Natural killer cell (primary cell): ENCODE data around the gene TMEM245. TPM values are rescaled to one million over a fixed set of nuclear protein-coding genes. Genes with fewer than 3 reads are reported as not detected.

Source experiments
- ATAC-seq, 3 donors: fragments of 150-1000 bp in 2 of 3; fragments of 200-7000 bp in 1 of 3; cut with Tn5 transposase; 1 replicate in 1 of 3; 2 replicates in 2 of 3; pipeline ENCODE4 v1.10.0; 2021; ENCODE audit warnings: mild to moderate bottlenecking in 2 of 3, moderate library complexity in 2 of 3
- DNase-seq, 2 donors: peaks; one replicate each; pipeline versions ENCODE4 v3.0.0 to v3.0.0-alpha.2; 2013 to 2021; ENCODE audit warnings: mixed read lengths in 1 of 2
- H3K27ac ChIP-seq: one replicate; pipeline ENCODE4 v1.5.1; 2013; ENCODE audit warnings: mild to moderate bottlenecking, low read length
- H3K27me3 ChIP-seq: one replicate; pipeline ENCODE4 v1.6.1; 2013; ENCODE audit warnings: low read length; ENCODE audit not compliant: control insufficient read depth, insufficient read depth
- H3K36me3 ChIP-seq: one replicate; pipeline ENCODE4 v1.6.1; 2013; ENCODE audit warnings: low read length; ENCODE audit not compliant: control insufficient read depth, insufficient read depth
- H3K4me1 ChIP-seq: one replicate; pipeline ENCODE4 v1.6.1; 2013; ENCODE audit warnings: low read length; ENCODE audit not compliant: control insufficient read depth, insufficient read depth
- H3K4me3 ChIP-seq: one replicate; pipeline ENCODE4 v1.5.1; 2013; ENCODE audit warnings: low read length
- H3K9me3 ChIP-seq: one replicate; pipeline ENCODE4 v1.6.1; 2013; ENCODE audit warnings: low read length; ENCODE audit not compliant: control insufficient read depth, insufficient read depth
- H3K27ac Mint-ChIP-seq, 2 donors: one replicate each; pipeline ENCODE4 v1.8.0; 2022; ENCODE audit warnings: mild to moderate bottlenecking in 2 of 2, mixed read lengths in 2 of 2, moderate library complexity in 1 of 2
- H3K27me3 Mint-ChIP-seq, 2 donors: one replicate each; pipeline ENCODE4 v1.8.0; 2022; ENCODE audit warnings: low read depth in 2 of 2, mixed read lengths in 2 of 2
- H3K36me3 Mint-ChIP-seq: one replicate; pipeline ENCODE4 v1.8.0; 2022; ENCODE audit warnings: mixed read lengths
- H3K4me1 Mint-ChIP-seq, 2 donors: one replicate each; pipeline ENCODE4 v1.8.0; 2022; ENCODE audit warnings: mixed read lengths in 2 of 2
- H3K4me3 Mint-ChIP-seq: one replicate; pipeline ENCODE4 v1.8.0; 2022; ENCODE audit warnings: mild to moderate bottlenecking, moderate library complexity, mixed read lengths
- H3K9me3 Mint-ChIP-seq, 2 donors: one replicate each; pipeline ENCODE4 v1.8.0; 2022; ENCODE audit warnings: mixed read lengths in 2 of 2
- CTCF ChIP-seq: fragments of 200-600 bp; IDR thresholded peaks from one replicate; pipeline ENCODE4 v1.8.0; 2022; ENCODE audit warnings: antibody characterized with exemption
- WGBS: methylation state at CpG from one replicate; pipeline ENCODE4 v1.1.7; 2013; ENCODE audit warnings: missing lambda C conversion rate; ENCODE audit not compliant: insufficient coverage; 5-methylcytosine and 5-hydroxymethylcytosine counted together
- intact Hi-C: fragments of 100-400 bp; cut with micrococcal nuclease; formaldehyde crosslinking; loops from one replicate; pipeline ENCODE4 v1.14.2; 2022
- total RNA-seq, 4 donors: library from RNA; stranded (reverse); fragments of 120-200 nt in 1 of 4; gene quantifications; one replicate each; pipeline versions ENCODE4 v1.2.3 to v1.2.4, GENCODE V29; 2013 to 2022

Gene TMEM245
- total RNA-seq, 3 donors from 2014 or later (not counting 1 experiment from before 2014, with no cell fraction given) = 14.5 to 22.5 (median 21.8) TPM

GRCh38 chr9:109013679-109014607 is 105.8 kb downstream of the TMEM245 start:
- peaks cover 15% of the 10 kb centered on the region for H3K4me1 ChIP-seq
- TF ChIP-seq CTCF = no peak
- 44% methylated on average over 16 of the region's 19 CpGs for WGBS
- no peaks in the 10 kb centered on the region for H3K36me3 Mint-ChIP-seq
- no peaks in the 10 kb centered on the region for H3K9me3 Mint-ChIP-seq
- peak overlapping the region; percentile 84 to 90 for H3K27ac Mint-ChIP-seq
- H3K27me3 ChIP-seq = no peaks in the 10 kb centered on the region
- intact Hi-C loops = loop anchor here (1.0 to 2.0 kb wide), 2 partner anchors 79 to 105 kb away; partner anchors contain the start of genes ABITRAM, ELP1 and TMEM245
- no peak for ATAC-seq
- peaks cover 24 to 29% of the 10 kb centered on the region in 2 donors for H3K4me1 Mint-ChIP-seq
- H3K4me3 ChIP-seq = peak overlapping the region; percentile 12
- peak in 1 of 2 donors; percentile 36 for DNase-seq
- H3K27ac ChIP-seq = peak overlapping the region; percentile 50
- H3K9me3 ChIP-seq = no peaks in the 10 kb centered on the region
- H3K36me3 ChIP-seq = peaks cover 1% of the 10 kb centered on the region
- peaks cover 0 to 7% of the 10 kb centered on the region in 2 donors for H3K27me3 Mint-ChIP-seq
- H3K4me3 Mint-ChIP-seq = peak overlapping the region; percentile 86

- H3K9me3 Mint-ChIP-seq = no peaks in the 10 kb centered on the region
- H3K27me3 ChIP-seq = no peaks in the 10 kb centered on the region
- peak; percentile 86 to 90 for DNase-seq
- H3K36me3 Mint-ChIP-seq = no peaks in the 10 kb centered on the region
- H3K4me3 ChIP-seq = peak within 1 kb of the TSS; percentile 51
- H3K27ac ChIP-seq = peak within 1 kb of the TSS; percentile 50
- peaks cover 0 to 7% of the 10 kb centered on the region in 2 donors for H3K27me3 Mint-ChIP-seq
- no peaks in the 10 kb centered on the region for H3K36me3 ChIP-seq
- no peaks in the 10 kb centered on the region for H3K9me3 ChIP-seq
- H3K4me1 Mint-ChIP-seq = peaks cover 24 to 29% of the 10 kb centered on the region in 2 donors
- intact Hi-C loops = loop anchor here (1.0 to 2.0 kb wide), 2 partner anchors 78 to 106 kb away; partner anchors contain the start of genes ABITRAM, ELP1 and TMEM245
- peak within 1 kb of the TSS; percentile 84 to 91 for H3K27ac Mint-ChIP-seq
- WGBS = under 1% methylated on average over 97 of the region's 99 CpGs
- peaks cover 15% of the 10 kb centered on the region for H3K4me1 ChIP-seq
- ATAC-seq = peak; percentile 93 to 99 (median 96)
- TF ChIP-seq CTCF = no peak
- H3K4me3 Mint-ChIP-seq = peak within 1 kb of the TSS; percentile 98
Measured at GRCh38 chr9:109012876-109013678, 106.7 kb downstream of the TMEM245 start, which contains the start of gene CTNNAL1. CTNNAL1 (minus strand) TSS chr9:109013499; CDS start chr9:109013442, 57 bp downstream.

GRCh38 chr9:109012009-109012875 is 107.5 kb downstream of the TMEM245 start:
- Mint-ChIP-seq H3K27me3 (peaks cover 0 to 7% of the 10 kb centered on the region in 2 donors), H3K36me3 (no peaks in the 10 kb centered on the region), H3K9me3 (no peaks in the 10 kb centered on the region), H3K27ac (peak overlapping the region; percentile 73 to 91), H3K4me1 (peaks cover 24 to 29% of the 10 kb centered on the region in 2 donors), H3K4me3 (peak overlapping the region; percentile 98)
- H3K9me3 ChIP-seq = no peaks in the 10 kb centered on the region
- ATAC-seq = peak in 1 of 3 donors; percentile 13
- no peaks in the 10 kb centered on the region for H3K36me3 ChIP-seq
- intact Hi-C loops = loop anchor here (2.0 kb wide), 1 partner anchor 77 kb away; the partner anchor contains the start of genes ABITRAM and ELP1
- H3K4me1 ChIP-seq = peaks cover 15% of the 10 kb centered on the region
- WGBS = 7% methylated on average over 29 of the region's 29 CpGs
- H3K27ac ChIP-seq = no peak overlapping the region
- TF ChIP-seq CTCF = no peak
- peak overlapping the region; percentile 51 for H3K4me3 ChIP-seq
- peak; percentile 21 to 56 for DNase-seq
- H3K27me3 ChIP-seq = no peaks in the 10 kb centered on the region
